ENCODE measurements around the gene RUBCNL.

- TF ChIP-seq FOXA2 (IDR thresholded peaks at IDR 0.05): no peak
- TF ChIP-seq CTCF (IDR thresholded peaks at IDR 0.05; ENCODE audit: low read depth, low read length, missing input control): no peak
- no peak for TF ChIP-seq FOXA1 (IDR thresholded peaks at IDR 0.05)
- TF ChIP-seq REST (IDR thresholded peaks at IDR 0.05): no peak
- TF ChIP-seq JUND (IDR thresholded peaks at IDR 0.05): no peak
- TF ChIP-seq TAF1 (conservative IDR thresholded peaks at IDR 0.05): no peak
- no peak for TF ChIP-seq YY1 (IDR thresholded peaks at IDR 0.05)
- no peak for TF ChIP-seq MAX (IDR thresholded peaks at IDR 0.05)
- no peak for TF ChIP-seq RAD21 (IDR thresholded peaks at IDR 0.05)
Measured at GRCh38 chr13:46293436-46293835, 93.6 kb downstream of the RUBCNL start.

Data from liver (tissue), 3 donors.